ENCODE measurements around the gene NOG.

Gene NOG

GRCh38 chr17:56596691-56597494, 3.4 kb downstream of the NOG start:
- no peak for DNase-seq (ENCODE audit: low read depth, low spot score)

- DNase-seq (ENCODE audit: low read depth, low spot score): no peak
Observed at GRCh38 chr17:56597495-56597990, 4.0 kb downstream of the NOG start.

GRCh38 chr17:56598466-56598865, 5.0 kb downstream of the NOG start:
- no peak for DNase-seq (ENCODE audit: low read depth, low spot score)

- DNase-seq (ENCODE audit: low read depth, low spot score): no peak
Observed at GRCh38 chr17:56599088-56599487, 5.6 kb downstream of the NOG start.

- no peak for DNase-seq (ENCODE audit: low read depth, low spot score)
Observed at GRCh38 chr17:56599566-56599965, 6.1 kb downstream of the NOG start.

GRCh38 chr17:56600256-56600655, 6.8 kb downstream of the NOG start:
- no peak for DNase-seq (ENCODE audit: low read depth, low spot score)

GRCh38 chr17:56601591-56601990, 8.1 kb downstream of the NOG start:
- no peak for DNase-seq (ENCODE audit: low read depth, low spot score)

GRCh38 chr17:56602292-56603130, 9.0 kb downstream of the NOG start:
- no peak for DNase-seq (ENCODE audit: low read depth, low spot score)

- DNase-seq (ENCODE audit: low read depth, low spot score): no peak
Observed at GRCh38 chr17:56603486-56604238, 10.2 kb downstream of the NOG start.

- DNase-seq (ENCODE audit: low read depth, low spot score): no peak
Observed at GRCh38 chr17:56604691-56605290, 11.3 kb downstream of the NOG start.

- DNase-seq (ENCODE audit: low read depth, low spot score): no peak
Observed at GRCh38 chr17:56608944-56609343, 15.4 kb downstream of the NOG start.

GRCh38 chr17:56610321-56610720, 16.8 kb downstream of the NOG start:
- DNase-seq (ENCODE audit: low read depth, low spot score): no peak

GRCh38 chr17:56613131-56613530, 19.6 kb downstream of the NOG start:
- no peak for DNase-seq (ENCODE audit: low read depth, low spot score)

GRCh38 chr17:56614522-56614921, 21.0 kb downstream of the NOG start:
- no peak for DNase-seq (ENCODE audit: low read depth, low spot score)

- DNase-seq (ENCODE audit: low read depth, low spot score): no peak
Observed at GRCh38 chr17:56616239-56616638, 22.7 kb downstream of the NOG start.

- DNase-seq (ENCODE audit: low read depth, low spot score): no peak
Observed at GRCh38 chr17:56623383-56623782, 29.9 kb downstream of the NOG start.

- no peak for DNase-seq (ENCODE audit: low read depth, low spot score)
Observed at GRCh38 chr17:56624309-56624708, 30.8 kb downstream of the NOG start.

- DNase-seq (ENCODE audit: low read depth, low spot score): no peak
Observed at GRCh38 chr17:56624912-56625311, 31.4 kb downstream of the NOG start.

- peak; percentile 1 for DNase-seq (ENCODE audit: low read depth, low spot score)
Observed at GRCh38 chr17:56629531-56630075, 36.1 kb downstream of the NOG start.

- DNase-seq (ENCODE audit: low read depth, low spot score): no peak
Observed at GRCh38 chr17:56630202-56630601, 36.7 kb downstream of the NOG start.

GRCh38 chr17:56633681-56634080, 40.2 kb downstream of the NOG start:
- DNase-seq (ENCODE audit: low read depth, low spot score): no peak

All from smooth muscle cell of the brain vasculature (primary cell).